KOPT-K1 (cell line): Measurements from ENCODE around the gene PSPN.
"Not testable (repeated sequence)": the region's sequence is repeated elsewhere in the genome, so short reads cannot be mapped to it uniquely, and the experiment has no call there.

Experiments used
- H3K27ac ChIP-seq: fragments of 200-600 bp; sonication (generic); 2 replicates; pipeline ENCODE4 v1.5.1; 2016; ENCODE audit warnings: antibody characterized with exemption, mild to moderate bottlenecking, low read depth, low read length; ENCODE audit not compliant: poor library complexity, severe bottlenecking
- H3K36me3 ChIP-seq: fragments of 200-600 bp; sonication (generic); 2 replicates; pipeline ENCODE4 v1.5.1; 2017; ENCODE audit warnings: antibody characterized with exemption, mild to moderate bottlenecking, low read length, moderate library complexity; ENCODE audit not compliant: insufficient read depth
- H3K9me3 ChIP-seq: fragments of 200-600 bp; sonication (generic); 2 replicates; pipeline ENCODE4 v1.5.1; 2017; ENCODE audit warnings: antibody characterized with exemption, low read length, mild to moderate bottlenecking; ENCODE audit not compliant: insufficient read depth, poor library complexity, severe bottlenecking

Gene PSPN

DNA sequence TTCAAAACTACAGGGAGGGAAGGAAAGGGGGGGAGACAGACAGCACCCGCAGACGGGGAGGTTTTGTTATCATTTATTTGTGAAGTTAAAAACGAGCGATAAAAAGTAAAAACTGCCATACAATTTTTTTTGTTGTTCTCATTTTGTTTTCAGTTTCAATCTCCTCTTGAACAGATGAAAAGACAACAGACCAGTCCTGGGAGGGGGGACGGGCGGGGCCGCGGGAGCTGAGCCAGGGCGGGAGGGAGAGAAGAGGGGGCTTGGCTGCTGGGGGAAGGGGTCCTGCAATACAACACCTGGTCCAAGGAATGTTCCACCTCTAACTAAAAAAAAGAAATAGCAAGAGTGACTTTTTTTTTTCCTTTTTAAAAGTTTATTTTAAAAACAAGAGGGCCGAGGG, 37.6 kb upstream of the PSPN start:
- peaks cover 62% of the 10 kb centered on the region for H3K36me3 ChIP-seq

DNA sequence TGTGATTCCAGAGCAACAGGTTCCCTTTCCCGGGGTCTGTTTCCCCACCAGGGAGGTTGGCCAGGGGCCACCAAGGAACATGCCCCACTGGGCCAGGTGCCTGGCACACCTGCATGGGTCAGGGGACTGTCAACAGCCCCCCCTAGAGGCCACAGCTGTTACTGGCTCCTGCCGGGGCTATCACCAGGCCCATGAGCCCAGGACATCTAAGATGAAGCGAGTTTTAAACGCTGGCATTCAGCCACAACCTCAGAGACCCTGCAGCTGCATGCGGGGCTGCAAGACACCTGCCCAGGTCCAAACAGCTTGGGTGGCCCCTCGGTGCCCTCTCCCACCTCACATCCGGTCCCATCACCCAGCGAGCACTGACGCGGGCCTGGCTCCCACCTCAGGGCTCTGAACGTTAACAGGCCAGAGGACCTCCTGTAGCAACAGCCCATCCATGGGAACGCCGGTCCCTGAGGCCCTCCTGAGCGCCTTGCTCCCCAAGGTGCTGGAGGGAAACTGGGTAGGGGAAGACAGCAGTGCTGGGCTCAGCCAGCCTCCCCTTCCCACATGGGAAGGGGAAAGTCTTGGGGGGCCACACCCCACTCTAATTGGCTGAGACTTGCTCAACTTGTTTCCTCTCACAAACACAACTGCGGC, 36.8 kb upstream of the PSPN start:
- H3K27ac ChIP-seq, result no peak overlapping the region
- peaks cover 55% of the 10 kb centered on the region for H3K36me3 ChIP-seq
- no peaks in the 10 kb centered on the region for H3K9me3 ChIP-seq

More for the DNA sequence above, 37.6 kb upstream of the PSPN start:
- Histone ChIP-seq H3K9me3 (no peaks in the 10 kb centered on the region), H3K27ac (no peak overlapping the region)

GRCh38 chr19:6412061-6412446, 36.3 kb upstream of the PSPN start:
- Histone ChIP-seq H3K9me3 (no peaks in the 10 kb centered on the region), H3K27ac (no peak overlapping the region), H3K36me3 (peaks cover 50% of the 10 kb centered on the region)

GRCh38 chr19:6409346-6409745, 33.6 kb upstream of the PSPN start:
- Histone ChIP-seq H3K9me3 (no peaks in the 10 kb centered on the region), H3K36me3 (peaks cover 23% of the 10 kb centered on the region), H3K27ac (no peak overlapping the region)

DNA sequence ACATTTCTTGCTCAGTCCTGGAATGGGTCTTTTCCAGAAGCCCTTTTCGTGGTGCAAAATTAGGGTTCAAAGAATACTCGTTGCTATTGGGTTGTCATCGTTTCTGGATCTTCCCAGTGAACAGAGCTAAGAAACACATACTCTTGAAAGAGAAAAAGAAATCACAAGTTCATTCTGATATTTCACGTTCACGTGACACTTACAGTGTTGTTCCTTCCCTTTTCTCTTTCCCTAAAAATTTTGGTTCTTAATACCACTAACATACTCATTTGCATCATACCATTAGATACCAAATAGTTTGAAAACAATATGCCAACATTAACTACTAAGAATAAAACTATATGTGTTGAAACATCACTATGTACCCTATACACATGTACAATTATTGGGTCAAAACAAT, 30.7 kb upstream of the PSPN start:
- H3K9me3 ChIP-seq, result no peaks in the 10 kb centered on the region
- no peaks in the 10 kb centered on the region for H3K36me3 ChIP-seq
- no peak overlapping the region for H3K27ac ChIP-seq

DNA sequence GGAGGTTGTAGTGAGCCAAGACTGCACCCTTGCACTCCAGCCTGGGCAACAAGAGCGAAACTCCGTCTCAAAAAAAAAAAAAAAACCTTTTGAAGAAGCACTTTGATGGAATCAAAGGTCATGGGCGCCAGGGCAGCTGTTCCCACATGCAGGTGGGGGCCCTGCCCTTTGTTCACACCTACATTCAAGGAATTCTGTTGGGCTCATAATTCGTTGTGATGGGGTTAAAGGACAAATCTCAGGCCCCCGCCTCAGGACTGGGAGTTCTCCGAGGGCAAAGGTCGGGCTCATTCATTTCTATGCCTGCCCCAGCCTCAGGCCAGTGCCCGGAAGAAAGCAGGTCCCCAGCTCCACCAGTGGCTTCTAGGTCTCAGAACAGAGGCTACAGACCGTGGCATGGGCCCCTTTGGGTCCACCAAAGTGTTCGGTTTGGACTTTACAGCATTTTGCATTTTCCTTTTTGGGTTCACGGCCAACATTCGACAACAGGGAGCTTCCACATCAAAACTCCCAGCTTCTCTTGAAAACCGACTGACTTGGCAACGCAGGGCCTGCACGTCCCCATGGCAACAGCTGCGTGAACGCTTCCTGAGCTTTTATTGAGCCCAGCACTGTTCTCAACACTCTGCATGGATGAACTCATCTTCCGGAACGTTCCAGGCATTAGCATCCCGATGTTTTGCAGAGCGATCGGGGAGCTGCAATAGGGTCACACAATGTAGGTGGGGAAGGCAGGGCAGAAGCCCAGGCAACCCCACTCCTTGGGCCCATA, 27.3 kb upstream of the PSPN start:
- H3K27ac ChIP-seq, result no peak overlapping the region
- H3K36me3 ChIP-seq, result no peaks in the 10 kb centered on the region
- H3K9me3 ChIP-seq, result no peaks in the 10 kb centered on the region

- Histone ChIP-seq H3K36me3 (no peaks in the 10 kb centered on the region), H3K9me3 (no peaks in the 10 kb centered on the region), H3K27ac (no peak overlapping the region)
Observed at GRCh38 chr19:6402058-6402457, 26.3 kb upstream of the PSPN start.

- not testable (repeated sequence) for H3K36me3 ChIP-seq, H3K27ac ChIP-seq, H3K9me3 ChIP-seq
Observed at GRCh38 chr19:6400062-6400944, 24.6 kb upstream of the PSPN start.

GRCh38 chr19:6396305-6396704, 20.6 kb upstream of the PSPN start:
- Histone ChIP-seq H3K36me3 (peaks cover 6% of the 10 kb centered on the region), H3K9me3 (no peaks in the 10 kb centered on the region), H3K27ac (no peak overlapping the region)

GRCh38 chr19:6394831-6395230, 19.1 kb upstream of the PSPN start:
- no peaks in the 10 kb centered on the region for H3K9me3 ChIP-seq
- peaks cover 16% of the 10 kb centered on the region for H3K36me3 ChIP-seq
- no peak overlapping the region for H3K27ac ChIP-seq

GRCh38 chr19:6393983-6394412, 18.3 kb upstream of the PSPN start:
- H3K27ac ChIP-seq, result peak overlapping the region; percentile 81
- peaks cover 23% of the 10 kb centered on the region for H3K36me3 ChIP-seq
- no peaks in the 10 kb centered on the region for H3K9me3 ChIP-seq

GRCh38 chr19:6393074-6393982, 17.6 kb upstream of the PSPN start, which contains the start of gene GTF2F1:
Gene GTF2F1 (minus strand): TSS chr19:6393164. CDS start chr19:6392995, 169 bp downstream.
- Histone ChIP-seq H3K27ac (peak within 1 kb of the TSS; percentile 81), H3K36me3 (peaks cover 30% of the 10 kb centered on the region), H3K9me3 (no peaks in the 10 kb centered on the region)

- Histone ChIP-seq H3K27ac (peak overlapping the region; percentile 81), H3K36me3 (peaks cover 39% of the 10 kb centered on the region), H3K9me3 (no peaks in the 10 kb centered on the region)
Observed at GRCh38 chr19:6392221-6393073, 16.7 kb upstream of the PSPN start.
